ENCODE measurements around the gene SLC44A2. TPM values are rescaled to one million over a fixed set of nuclear protein-coding genes. Genes with fewer than 3 reads are reported as not detected.
"Not testable (repeated sequence)": the region's sequence is repeated elsewhere in the genome, so short reads cannot be mapped to it uniquely, and the experiment has no call there.

The SLC44A2 gene
- total RNA-seq, 1 donor from 2014 or later: 83.0 TPM

DNA sequence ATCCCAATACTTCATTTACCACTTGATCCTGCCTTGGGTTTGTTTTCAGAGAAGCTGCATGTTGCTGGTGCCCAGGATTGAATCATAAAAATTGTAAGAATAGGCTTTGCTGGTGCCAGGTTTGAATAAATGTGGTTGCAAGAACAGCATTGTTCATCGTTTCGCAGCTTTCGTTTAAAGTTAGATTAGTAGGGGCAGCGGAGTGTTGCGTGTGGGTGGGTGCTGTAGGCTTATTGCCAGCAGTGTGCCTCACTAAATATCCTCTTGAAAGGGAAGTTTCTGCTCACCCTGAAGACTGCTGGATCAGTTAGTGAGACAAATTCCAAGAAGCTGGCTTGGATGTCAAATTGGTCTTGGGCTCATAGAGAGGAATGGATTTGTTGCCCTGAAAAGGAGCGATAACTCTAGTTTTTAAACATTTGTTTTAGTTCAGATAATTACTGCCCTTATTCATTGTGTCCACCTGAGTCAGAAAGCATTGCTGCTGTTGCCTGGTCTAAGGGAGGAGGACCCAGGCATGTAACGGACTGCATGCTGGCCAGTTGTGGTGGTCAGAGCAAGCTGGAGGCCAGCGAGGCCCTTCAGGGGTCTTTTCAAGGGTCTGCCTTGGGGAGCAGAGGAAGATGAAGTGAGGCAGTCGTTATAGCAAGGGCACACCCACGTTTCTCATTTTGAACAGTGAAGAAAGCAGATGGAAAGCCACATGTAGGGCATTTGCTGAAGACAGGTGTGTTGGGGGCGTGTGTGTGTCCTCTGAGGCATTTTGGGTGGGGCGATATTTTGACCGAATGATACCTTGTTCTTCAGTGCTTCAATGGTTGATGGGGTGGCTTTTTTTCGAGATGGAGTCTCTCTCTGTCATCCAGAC, 37.3 kb downstream of the SLC44A2 start:
- Mint-ChIP-seq H3K4me3 (ENCODE audit: low read depth) (no peak overlapping the region), H3K27ac (peak overlapping the region; percentile 14), H3K36me3 (ENCODE audit: low read depth) (peaks cover 38% of the 10 kb centered on the region), H3K9me3 (no peaks in the 10 kb centered on the region), H3K4me1 (ENCODE audit: low read depth) (peaks cover 22% of the 10 kb centered on the region), H3K27me3 (ENCODE audit: low read depth) (no peaks in the 10 kb centered on the region)
- DNase-seq (ENCODE audit: low spot score): no peak
- intact Hi-C loops (cut with micrococcal nuclease): no loop called here

DNA sequence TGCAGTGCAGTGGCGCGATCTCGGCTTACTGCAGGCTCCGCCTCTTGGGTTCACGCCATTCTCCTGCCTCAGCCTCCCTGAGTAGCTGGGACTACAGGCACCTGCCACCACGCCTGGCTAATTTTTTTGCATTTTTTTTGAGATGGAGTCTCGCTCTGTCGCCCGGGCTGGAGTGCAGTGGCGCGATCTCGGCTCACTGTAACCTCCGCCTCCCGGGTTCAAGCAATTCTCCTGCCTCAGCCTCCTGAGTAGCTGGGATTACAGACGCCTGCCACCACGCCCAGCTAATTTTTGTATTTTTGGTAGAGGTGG, 37.9 kb downstream of the SLC44A2 start:
- DNase-seq (ENCODE audit: low spot score); H3K27ac Mint-ChIP-seq; H3K4me3 Mint-ChIP-seq (ENCODE audit: low read depth); H3K9me3 Mint-ChIP-seq; H3K27me3 Mint-ChIP-seq (ENCODE audit: low read depth); intact Hi-C loops (cut with micrococcal nuclease): not testable (repeated sequence)
- Mint-ChIP-seq H3K36me3 (ENCODE audit: low read depth) (peaks cover 39% of the 10 kb centered on the region), H3K4me1 (ENCODE audit: low read depth) (peaks cover 23% of the 10 kb centered on the region)

DNA sequence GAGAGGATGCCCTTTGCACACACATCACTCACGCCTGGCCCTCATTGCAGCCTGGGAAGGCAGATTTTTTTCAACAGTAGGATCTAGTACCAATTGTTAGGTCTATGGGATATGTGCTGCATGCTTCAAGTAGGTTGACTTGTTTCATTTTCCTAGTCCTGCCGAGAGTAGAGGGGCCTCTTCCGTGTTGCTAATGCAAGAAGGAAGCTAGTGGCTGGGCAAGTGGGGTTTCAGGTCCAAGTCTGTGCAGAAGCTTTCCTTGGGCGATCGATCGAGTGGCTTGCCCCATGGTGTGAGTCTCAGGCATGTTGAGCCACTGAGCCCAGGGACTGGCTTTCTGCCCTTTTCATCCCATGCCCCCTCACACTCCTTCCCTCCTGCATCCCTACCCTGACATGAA, 42.5 kb downstream of the SLC44A2 start:
- Mint-ChIP-seq H3K27me3 (ENCODE audit: low read depth) (no peaks in the 10 kb centered on the region), H3K36me3 (ENCODE audit: low read depth) (peaks cover 48% of the 10 kb centered on the region), H3K9me3 (no peaks in the 10 kb centered on the region), H3K27ac (no peak overlapping the region), H3K4me3 (ENCODE audit: low read depth) (no peak overlapping the region), H3K4me1 (ENCODE audit: low read depth) (peaks cover 14% of the 10 kb centered on the region)
- no peak for DNase-seq (ENCODE audit: low spot score)
- intact Hi-C loops (cut with micrococcal nuclease): no loop called here

DNA sequence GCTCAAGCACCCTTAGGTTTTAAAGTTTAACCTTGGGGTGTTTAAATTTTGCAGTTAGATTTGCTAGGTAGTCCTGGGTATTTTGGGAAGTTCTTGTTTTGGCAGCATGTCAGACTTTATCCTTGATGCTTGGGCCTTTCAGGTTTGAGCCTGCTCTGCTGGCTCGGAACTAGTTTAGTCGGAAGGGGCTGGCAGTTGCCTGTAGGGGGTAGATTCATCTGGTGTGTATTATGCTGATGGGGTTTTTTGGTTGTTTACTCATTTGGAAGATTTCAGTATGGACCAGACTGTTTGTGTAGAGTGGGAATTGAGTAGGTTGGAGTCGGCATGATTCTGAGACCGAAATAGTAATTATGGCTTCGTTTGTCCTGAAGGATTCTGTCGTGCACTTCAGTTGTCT, 43.9 kb downstream of the SLC44A2 start:
- peaks cover 10% of the 10 kb centered on the region for H3K4me1 Mint-ChIP-seq (ENCODE audit: low read depth)
- no peak overlapping the region for H3K4me3 Mint-ChIP-seq (ENCODE audit: low read depth)
- H3K36me3 Mint-ChIP-seq (ENCODE audit: low read depth): peaks cover 59% of the 10 kb centered on the region
- no peaks in the 10 kb centered on the region for H3K9me3 Mint-ChIP-seq
- no peak for DNase-seq (ENCODE audit: low spot score)
- intact Hi-C loops (cut with micrococcal nuclease): no loop called here
- no peaks in the 10 kb centered on the region for H3K27me3 Mint-ChIP-seq (ENCODE audit: low read depth)
- no peak overlapping the region for H3K27ac Mint-ChIP-seq

DNA sequence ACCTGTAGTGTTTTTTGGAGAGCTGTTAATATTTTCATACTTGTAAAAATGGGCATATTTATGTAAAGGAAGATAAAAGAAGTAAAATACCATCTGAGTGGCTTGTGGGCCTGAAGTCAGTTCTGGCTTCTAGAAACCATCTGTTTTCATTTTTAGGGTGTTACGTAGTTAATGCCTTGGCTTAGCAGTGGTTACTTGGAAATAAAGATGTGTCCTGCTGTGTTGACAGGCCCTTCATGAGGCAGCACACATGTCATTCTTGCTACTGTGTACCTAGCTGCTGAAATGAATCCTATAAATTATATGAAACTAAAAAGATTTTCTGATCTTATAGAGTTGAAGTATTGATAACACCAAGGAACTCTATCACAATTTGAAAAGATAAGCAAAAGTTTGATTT, 44.8 kb downstream of the SLC44A2 start:
- Mint-ChIP-seq H3K9me3 (no peaks in the 10 kb centered on the region), H3K27ac (no peak overlapping the region), H3K4me3 (ENCODE audit: low read depth) (no peak overlapping the region), H3K4me1 (ENCODE audit: low read depth) (peaks cover 10% of the 10 kb centered on the region), H3K36me3 (ENCODE audit: low read depth) (peaks cover 63% of the 10 kb centered on the region), H3K27me3 (ENCODE audit: low read depth) (no peaks in the 10 kb centered on the region)
- intact Hi-C loops (cut with micrococcal nuclease): no loop called here
- no peak for DNase-seq (ENCODE audit: low spot score)

DNA sequence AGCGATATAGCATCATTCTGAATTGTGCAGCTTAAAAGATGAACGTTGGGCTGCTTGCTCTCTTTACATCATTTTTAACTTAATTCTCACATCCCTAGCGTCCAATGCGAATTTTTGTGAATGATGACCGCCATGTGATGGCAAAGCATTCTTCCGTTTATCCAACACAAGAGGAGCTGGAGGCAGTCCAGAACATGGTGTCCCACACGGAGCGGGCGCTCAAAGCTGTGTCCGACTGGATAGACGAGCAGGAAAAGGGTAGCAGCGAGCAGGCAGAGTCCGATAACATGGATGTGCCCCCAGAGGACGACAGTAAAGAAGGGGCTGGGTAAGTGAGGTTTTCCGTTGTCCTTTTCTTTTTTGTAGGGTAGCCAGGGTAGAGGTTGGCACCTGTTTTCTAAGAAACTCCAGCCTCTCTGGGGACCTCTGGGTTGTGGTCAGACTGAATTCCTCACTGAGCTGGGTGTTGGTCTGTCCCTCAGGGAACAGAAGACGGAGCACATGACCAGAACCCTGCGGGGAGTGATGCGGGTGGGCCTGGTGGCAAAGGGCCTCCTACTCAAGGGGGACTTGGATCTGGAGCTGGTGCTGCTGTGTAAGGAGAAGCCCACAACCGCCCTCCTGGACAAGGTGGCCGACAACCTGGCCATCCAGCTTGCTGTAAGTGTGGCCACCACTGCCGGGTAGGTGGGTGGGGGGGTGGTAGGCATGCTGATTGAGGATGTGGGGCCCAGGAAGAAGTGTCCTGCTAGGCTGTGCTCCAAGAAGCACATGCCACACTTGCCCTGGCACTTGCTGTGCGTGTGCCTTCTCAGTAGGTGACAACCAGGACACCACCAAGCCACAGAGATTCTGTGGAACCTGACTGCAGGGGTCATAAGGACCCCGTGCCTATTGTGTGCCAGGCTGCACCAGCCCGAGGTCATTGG, 45.8 kb downstream of the SLC44A2 start:
- intact Hi-C loops (cut with micrococcal nuclease): no loop called here
- Mint-ChIP-seq H3K4me1 (ENCODE audit: low read depth) (peaks cover 10% of the 10 kb centered on the region), H3K4me3 (ENCODE audit: low read depth) (no peak overlapping the region), H3K27ac (no peak overlapping the region), H3K36me3 (ENCODE audit: low read depth) (peaks cover 70% of the 10 kb centered on the region), H3K27me3 (ENCODE audit: low read depth) (no peaks in the 10 kb centered on the region), H3K9me3 (no peaks in the 10 kb centered on the region)
- no peak for DNase-seq (ENCODE audit: low spot score)

DNA sequence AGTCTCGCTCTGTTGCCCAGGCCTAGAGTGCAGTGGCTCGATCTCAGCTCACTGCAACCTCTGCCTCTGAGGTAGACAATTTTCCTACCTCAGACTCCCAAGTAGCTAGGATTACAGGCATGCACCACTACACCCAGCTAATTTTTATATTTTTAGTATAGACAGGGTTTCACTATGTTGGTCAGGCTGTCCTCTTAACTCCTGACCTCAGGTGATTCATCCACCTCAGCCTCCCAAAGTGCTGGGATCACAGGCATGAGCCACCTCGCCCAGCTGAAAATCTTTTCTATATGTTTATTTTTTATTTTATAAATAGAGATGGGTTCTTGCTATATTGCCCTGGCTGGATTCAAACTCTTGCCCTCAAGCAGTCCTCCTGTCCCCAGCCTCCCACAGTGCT, 46.6 kb downstream of the SLC44A2 start:
- H3K9me3 Mint-ChIP-seq; H3K27ac Mint-ChIP-seq; DNase-seq (ENCODE audit: low spot score); H3K4me1 Mint-ChIP-seq (ENCODE audit: low read depth); H3K4me3 Mint-ChIP-seq (ENCODE audit: low read depth); H3K27me3 Mint-ChIP-seq (ENCODE audit: low read depth); intact Hi-C loops (cut with micrococcal nuclease): not testable (repeated sequence)
- peaks cover 66% of the 10 kb centered on the region for H3K36me3 Mint-ChIP-seq (ENCODE audit: low read depth)

DNA sequence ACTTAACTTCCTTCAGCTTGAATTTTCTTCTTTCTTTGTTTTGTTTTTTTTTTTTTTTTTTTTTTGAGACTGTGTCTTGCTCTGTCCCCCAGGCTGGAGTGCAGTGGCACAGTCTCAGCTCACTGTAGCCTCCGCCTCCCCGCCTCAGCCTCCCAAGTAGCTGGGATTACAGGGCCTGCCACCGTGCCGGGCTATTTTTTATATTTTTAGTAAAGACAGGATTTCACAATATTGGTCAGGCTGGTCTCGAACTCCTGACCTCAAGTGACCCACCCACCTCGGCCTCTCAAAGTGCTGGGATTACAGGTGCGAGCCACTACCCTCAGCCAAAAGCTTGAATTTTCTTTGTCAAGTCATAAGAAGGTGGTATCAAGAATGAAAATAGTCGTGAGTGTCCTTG, 49.9 kb downstream of the SLC44A2 start:
- H3K36me3 Mint-ChIP-seq (ENCODE audit: low read depth): peaks cover 77% of the 10 kb centered on the region
- DNase-seq (ENCODE audit: low spot score); H3K9me3 Mint-ChIP-seq; H3K27me3 Mint-ChIP-seq (ENCODE audit: low read depth); H3K27ac Mint-ChIP-seq; H3K4me1 Mint-ChIP-seq (ENCODE audit: low read depth); intact Hi-C loops (cut with micrococcal nuclease); H3K4me3 Mint-ChIP-seq (ENCODE audit: low read depth): not testable (repeated sequence)

DNA sequence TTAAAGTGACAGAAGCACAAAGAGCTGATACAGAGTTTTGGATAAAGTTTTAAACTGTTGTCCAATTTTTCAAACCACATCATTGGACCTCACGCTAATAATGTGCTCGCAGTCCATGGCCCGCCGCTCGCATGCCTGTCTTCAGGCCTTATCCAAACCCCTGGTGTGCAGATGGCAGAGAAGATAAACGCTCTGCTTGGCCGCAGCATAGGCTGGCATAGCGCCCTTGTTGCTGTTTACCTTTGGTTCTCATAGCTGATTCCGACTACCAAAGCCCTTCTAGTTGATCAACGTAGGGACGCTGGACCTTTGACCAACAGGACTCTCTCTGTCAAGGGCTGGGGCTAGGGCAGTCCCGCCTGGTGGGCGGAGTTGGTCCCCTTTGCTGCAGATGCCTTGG, 52.4 kb downstream of the SLC44A2 start:
- no peak for DNase-seq (ENCODE audit: low spot score)
- Mint-ChIP-seq H3K27ac (no peak overlapping the region), H3K4me1 (ENCODE audit: low read depth) (no peaks in the 10 kb centered on the region), H3K4me3 (ENCODE audit: low read depth) (no peak overlapping the region), H3K27me3 (ENCODE audit: low read depth) (no peaks in the 10 kb centered on the region), H3K36me3 (ENCODE audit: low read depth) (peaks cover 78% of the 10 kb centered on the region), H3K9me3 (no peaks in the 10 kb centered on the region)
- intact Hi-C loops (cut with micrococcal nuclease): no loop called here

DNA sequence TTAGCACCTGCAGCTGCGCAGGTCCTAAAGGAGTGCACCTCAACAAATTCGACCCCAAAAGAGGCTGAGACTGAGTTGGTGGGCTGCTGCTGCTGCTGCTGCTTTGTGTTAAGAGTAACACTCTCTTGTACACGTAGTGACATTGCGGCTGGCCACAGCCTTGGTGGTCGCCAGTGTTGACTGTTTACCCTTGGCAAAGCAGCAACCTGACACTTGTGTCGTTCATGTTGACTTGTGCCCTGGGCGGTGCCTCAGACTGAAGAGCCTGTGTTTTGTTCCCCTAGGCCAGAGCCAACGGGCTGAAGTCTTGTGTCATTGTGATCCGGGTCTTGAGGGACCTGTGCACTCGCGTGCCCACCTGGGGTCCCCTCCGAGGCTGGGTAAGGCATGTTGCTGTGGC, 53.5 kb downstream of the SLC44A2 start:
- no peak for DNase-seq (ENCODE audit: low spot score)
- no peaks in the 10 kb centered on the region for H3K4me1 Mint-ChIP-seq (ENCODE audit: low read depth)
- H3K36me3 Mint-ChIP-seq (ENCODE audit: low read depth): peaks cover 75% of the 10 kb centered on the region
- no peak overlapping the region for H3K4me3 Mint-ChIP-seq (ENCODE audit: low read depth)
- no peaks in the 10 kb centered on the region for H3K9me3 Mint-ChIP-seq
- no peaks in the 10 kb centered on the region for H3K27me3 Mint-ChIP-seq (ENCODE audit: low read depth)
- intact Hi-C loops (cut with micrococcal nuclease): no loop called here
- H3K27ac Mint-ChIP-seq: no peak overlapping the region

DNA sequence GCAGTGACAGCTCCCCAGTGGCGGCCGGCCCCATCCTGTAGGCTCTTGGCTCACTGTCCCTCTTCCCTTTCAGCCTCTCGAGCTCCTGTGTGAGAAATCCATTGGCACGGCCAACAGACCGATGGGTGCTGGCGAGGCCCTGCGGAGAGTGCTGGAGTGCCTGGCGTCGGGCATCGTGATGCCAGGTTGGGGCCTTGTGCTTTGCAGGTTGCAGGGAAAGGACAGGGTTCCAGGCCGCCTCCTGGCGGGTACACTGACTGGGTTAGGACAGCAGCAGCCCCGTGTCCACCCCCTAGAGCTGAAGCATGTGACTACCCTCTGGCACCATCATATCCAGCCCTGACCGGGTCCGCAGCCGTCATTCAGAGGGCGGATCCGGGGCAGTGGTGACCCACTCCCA, 54.4 kb downstream of the SLC44A2 start:
- H3K4me3 Mint-ChIP-seq (ENCODE audit: low read depth): no peak overlapping the region
- no peaks in the 10 kb centered on the region for H3K9me3 Mint-ChIP-seq
- no peaks in the 10 kb centered on the region for H3K4me1 Mint-ChIP-seq (ENCODE audit: low read depth)
- no peak for DNase-seq (ENCODE audit: low spot score)
- H3K36me3 Mint-ChIP-seq (ENCODE audit: low read depth): peaks cover 78% of the 10 kb centered on the region
- H3K27ac Mint-ChIP-seq: no peak overlapping the region
- H3K27me3 Mint-ChIP-seq (ENCODE audit: low read depth): no peaks in the 10 kb centered on the region
- intact Hi-C loops (cut with micrococcal nuclease): no loop called here

DNA sequence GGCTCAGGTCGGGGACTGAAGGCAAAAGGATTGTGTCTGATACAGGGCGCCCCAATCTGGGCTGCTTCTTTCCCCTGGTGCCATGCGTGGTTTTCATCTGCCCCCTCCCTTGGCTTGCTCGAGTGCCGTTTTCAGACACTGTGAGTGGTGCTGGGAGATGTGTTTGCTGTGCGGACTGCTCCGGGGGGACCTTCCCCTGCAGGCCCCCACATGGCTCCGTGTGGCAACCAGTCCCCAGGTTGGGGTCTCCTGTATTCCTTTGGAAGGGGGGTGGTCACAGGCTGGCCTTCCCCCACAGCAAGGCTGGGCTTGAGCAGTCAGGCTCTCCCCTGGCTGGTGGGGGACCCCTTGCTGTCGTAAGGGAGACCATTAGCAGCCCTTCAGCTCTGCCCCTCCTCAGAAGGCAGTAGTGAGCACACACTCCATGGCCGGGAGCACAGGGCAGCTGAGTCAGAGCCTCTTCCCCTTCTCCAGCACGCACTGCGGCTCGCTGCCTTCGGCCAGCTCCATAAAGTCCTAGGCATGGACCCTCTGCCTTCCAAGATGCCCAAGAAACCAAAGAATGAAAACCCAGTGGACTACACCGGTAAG, 55.3 kb downstream of the SLC44A2 start:
- H3K4me3 Mint-ChIP-seq (ENCODE audit: low read depth): no peak overlapping the region
- DNase-seq (ENCODE audit: low spot score): no peak
- intact Hi-C loops (cut with micrococcal nuclease): no loop called here
- peaks cover 77% of the 10 kb centered on the region for H3K36me3 Mint-ChIP-seq (ENCODE audit: low read depth)
- no peaks in the 10 kb centered on the region for H3K9me3 Mint-ChIP-seq
- no peak overlapping the region for H3K27ac Mint-ChIP-seq
- no peaks in the 10 kb centered on the region for H3K4me1 Mint-ChIP-seq (ENCODE audit: low read depth)
- H3K27me3 Mint-ChIP-seq (ENCODE audit: low read depth): no peaks in the 10 kb centered on the region

DNA sequence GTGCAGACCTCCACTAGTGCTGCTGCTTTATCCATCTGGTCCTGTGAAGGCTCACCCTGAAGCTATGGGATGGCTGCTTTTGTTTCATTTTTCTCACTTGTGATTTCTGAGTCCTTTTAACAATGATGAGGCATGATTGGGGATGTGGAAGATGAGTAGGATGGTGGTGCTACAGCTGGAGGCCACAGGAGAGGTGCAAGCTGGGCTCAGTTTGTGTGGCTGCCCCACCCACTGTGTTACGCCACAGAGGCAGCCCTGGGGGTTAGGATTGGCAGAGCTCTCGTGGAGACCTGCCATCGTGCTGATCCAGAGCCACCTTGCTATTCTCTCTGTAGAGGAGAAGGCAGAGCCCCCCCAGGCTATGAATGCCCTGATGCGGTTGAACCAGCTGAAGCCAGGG, 56.3 kb downstream of the SLC44A2 start:
- Mint-ChIP-seq H3K9me3 (no peaks in the 10 kb centered on the region), H3K4me1 (ENCODE audit: low read depth) (no peaks in the 10 kb centered on the region), H3K27ac (peak overlapping the region; percentile 26), H3K27me3 (ENCODE audit: low read depth) (no peaks in the 10 kb centered on the region), H3K4me3 (ENCODE audit: low read depth) (no peak overlapping the region), H3K36me3 (ENCODE audit: low read depth) (peaks cover 79% of the 10 kb centered on the region)
- intact Hi-C loops (cut with micrococcal nuclease): no loop called here
- no peak for DNase-seq (ENCODE audit: low spot score)
